ENCODE measurements around the gene TMEM190. TPM values are rescaled to one million over a fixed set of nuclear protein-coding genes. Genes with fewer than 3 reads are reported as not detected.

The TMEM190 gene
- polyA plus RNA-seq, 1 experiment, result 0.32 TPM

- no peak for DNase-seq (ENCODE audit: low read depth, low spot score)
These were observed 46.8 kb downstream of the TMEM190 start for GRCh38 chr19:55423225-55424005.

GRCh38 chr19:55424518-55424917, 47.9 kb downstream of the TMEM190 start:
- CTCF ChIA-PET, result interaction anchor here (0.6 kb wide), 1 partner anchor 943 kb away, joined by 5 read pairs; no protein-coding TSS in a partner anchor
- TF ChIP-seq CTCF (IDR thresholded peaks at IDR 0.05; ENCODE audit: low read depth, low read length), result no peak
- peaks cover 16% of the 10 kb centered on the region for H3K27me3 ChIP-seq (ENCODE audit: control insufficient read depth, insufficient read depth, low read length)
- H3K27ac ChIP-seq (ENCODE audit: low read depth, low read length), result no peak overlapping the region
- peaks cover 4% of the 10 kb centered on the region; the same call in 1 of the 2 replicates for H3K9me3 ChIP-seq (ENCODE audit: control insufficient read depth, insufficient read depth, low read length)
- POLR2A ChIA-PET, result no interaction called here
- no peak overlapping the region for H3K4me3 ChIP-seq (ENCODE audit: low read depth, low read length)
- DNase-seq (ENCODE audit: low read depth, low spot score), result no peak

More at GRCh38 chr19:55423225-55424005, 46.8 kb downstream of the TMEM190 start:
- Histone ChIP-seq H3K9me3 (ENCODE audit: control insufficient read depth, insufficient read depth, low read length) (peaks cover 6% of the 10 kb centered on the region; the same call in 1 of the 2 replicates), H3K27me3 (ENCODE audit: control insufficient read depth, insufficient read depth, low read length) (peaks cover 18% of the 10 kb centered on the region), H3K4me3 (ENCODE audit: low read depth, low read length) (no peak overlapping the region), H3K27ac (ENCODE audit: low read depth, low read length) (no peak overlapping the region)
- ChIA-PET CTCF (no interaction called here), POLR2A (no interaction called here)
- no peak for TF ChIP-seq CTCF (IDR thresholded peaks at IDR 0.05; ENCODE audit: low read depth, low read length)

GRCh38 chr19:55426042-55426441, 49.4 kb downstream of the TMEM190 start:
- Histone ChIP-seq H3K9me3 (ENCODE audit: control insufficient read depth, insufficient read depth, low read length) (no peaks in the 10 kb centered on the region; the same call in 1 of the 2 replicates), H3K27me3 (ENCODE audit: control insufficient read depth, insufficient read depth, low read length) (peaks cover 16% of the 10 kb centered on the region), H3K4me3 (ENCODE audit: low read depth, low read length) (no peak overlapping the region), H3K27ac (ENCODE audit: low read depth, low read length) (no peak overlapping the region)
- DNase-seq (ENCODE audit: low read depth, low spot score), result no peak
- POLR2A ChIA-PET, result no interaction called here
- CTCF ChIA-PET, result no interaction called here
- no peak for TF ChIP-seq CTCF (IDR thresholded peaks at IDR 0.05; ENCODE audit: low read depth, low read length)

Other genes starting within 250 kb of the TMEM190 start
- 2.8 and 3.3 TPM in 2 replicates for gene TNNT1, start 227.6 kb upstream of the TMEM190 start, polyA plus RNA-seq (2011; rRNA removed)
- gene TNNI3, start 219.1 kb upstream of the TMEM190 start, polyA plus RNA-seq (2011; rRNA removed), result 0.20 and 0.21 TPM in 2 replicates
- 0.21 TPM in 1 of 2 replicates, not detected in the other for gene DNAAF3, start 210.2 kb upstream of the TMEM190 start, polyA plus RNA-seq (2011; rRNA removed)
- gene SYT5, start 196.5 kb upstream of the TMEM190 start, polyA plus RNA-seq (2011; rRNA removed), result 0.06 and 0.15 TPM in 2 replicates
- 1.3 and 1.9 TPM in 2 replicates for gene PTPRH, start 167.3 kb upstream of the TMEM190 start, polyA plus RNA-seq (2011; rRNA removed)
- 0.87 and 1.2 TPM in 2 replicates for gene TMEM86B, start 148.1 kb upstream of the TMEM190 start, polyA plus RNA-seq (2011; rRNA removed)
- gene PPP6R1, start 117.8 kb upstream of the TMEM190 start, polyA plus RNA-seq (2011; rRNA removed), result 24.5 and 30.1 TPM in 2 replicates
- gene HSPBP1, start 96.7 kb upstream of the TMEM190 start, polyA plus RNA-seq (2011; rRNA removed), result 18.5 and 27.4 TPM in 2 replicates
- 9.5 and 11.2 TPM in 2 replicates for gene BRSK1, start 92.8 kb upstream of the TMEM190 start, polyA plus RNA-seq (2011; rRNA removed)
- gene TMEM150B, start 51.5 kb upstream of the TMEM190 start, polyA plus RNA-seq (2011; rRNA removed), result not detected in 2 replicates
- gene KMT5C, start 37.0 kb upstream of the TMEM190 start, polyA plus RNA-seq (2011; rRNA removed), result 2.6 and 3.7 TPM in 2 replicates
- 0.16 and 0.19 TPM in 2 replicates for gene COX6B2, start 22.1 kb upstream of the TMEM190 start, polyA plus RNA-seq (2011; rRNA removed)
- gene GARIN5B, start 13.6 kb upstream of the TMEM190 start, polyA plus RNA-seq (2011; rRNA removed), result not detected in 2 replicates
- 14.8 and 19.9 TPM in 2 replicates for gene IL11, start 6.4 kb upstream of the TMEM190 start, polyA plus RNA-seq (2011; rRNA removed)
- gene TMEM238, start 7.5 kb downstream of the TMEM190 start, polyA plus RNA-seq (2011; rRNA removed), result not detected in 2 replicates
- gene RPL28, start 9.1 kb downstream of the TMEM190 start, polyA plus RNA-seq (2011; rRNA removed), result 325 and 535 TPM in 2 replicates
- gene UBE2S, start 31.0 kb downstream of the TMEM190 start, polyA plus RNA-seq (2011; rRNA removed), result 28.9 and 39.0 TPM in 2 replicates
- gene SHISA7, start 66.5 kb downstream of the TMEM190 start, polyA plus RNA-seq (2011; rRNA removed), result 0.01 TPM in 1 of 2 replicates, not detected in the other
- gene ISOC2, start 84.8 kb downstream of the TMEM190 start, polyA plus RNA-seq (2011; rRNA removed), result 45.1 and 72.2 TPM in 2 replicates
- gene C19orf85, start 87.9 kb downstream of the TMEM190 start, polyA plus RNA-seq (2011; rRNA removed), result not detected in 2 replicates
- 0.12 and 0.31 TPM in 2 replicates for gene ZNF628, start 99.8 kb downstream of the TMEM190 start, polyA plus RNA-seq (2011; rRNA removed)
- gene NAT14, start 108.4 kb downstream of the TMEM190 start, polyA plus RNA-seq (2011; rRNA removed), result 19.4 and 30.6 TPM in 2 replicates
- gene SSC5D, start 111.6 kb downstream of the TMEM190 start, polyA plus RNA-seq (2011; rRNA removed), result 2.1 and 3.1 TPM in 2 replicates
- gene SBK2, start 160.3 kb downstream of the TMEM190 start, polyA plus RNA-seq (2011; rRNA removed), result 0.10 and 0.15 TPM in 2 replicates
- gene SBK3, start 168.7 kb downstream of the TMEM190 start, polyA plus RNA-seq (2011; rRNA removed), result not detected in 2 replicates
- 4.2 and 5.1 TPM in 2 replicates for gene ZNF579, start 204.0 kb downstream of the TMEM190 start, polyA plus RNA-seq (2011; rRNA removed)
- 3.7 and 4.5 TPM in 2 replicates for gene FIZ1, start 222.7 kb downstream of the TMEM190 start, polyA plus RNA-seq (2011; rRNA removed)
- gene ZNF524, start 223.5 kb downstream of the TMEM190 start, polyA plus RNA-seq (2011; rRNA removed), result 2.6 and 3.5 TPM in 2 replicates
- 0.88 and 1.4 TPM in 2 replicates for gene ZNF865, start 228.8 kb downstream of the TMEM190 start, polyA plus RNA-seq (2011; rRNA removed)
- gene ZNF784, start 247.7 kb downstream of the TMEM190 start, polyA plus RNA-seq (2011; rRNA removed), result 1.9 and 2.8 TPM in 2 replicates